Thymus (tissue), 11 donors: Measurements from ENCODE around the gene DDX10. TPM values are rescaled to one million over a fixed set of nuclear protein-coding genes. Genes with fewer than 3 reads are reported as not detected.
A peak's percentile ranks its signal among the peaks of the same experiment; 100 is the strongest.

Source experiments
- DNase-seq, 9 donors: peaks; one replicate each; pipeline ENCODE4 v3.0.0-alpha.2; 2013; ENCODE audit warnings: low spot score in 9 of 9, low read depth in 6 of 9, missing footprints in 1 of 9
- H3K27ac ChIP-seq, 2 donors: one replicate each; pipeline ENCODE4 v1.5.1; 2013; ENCODE audit warnings: control low read depth in 1 of 2, low read depth in 1 of 2, low read length in 1 of 2, mild to moderate bottlenecking in 1 of 2, moderate library complexity in 1 of 2
- H3K27me3 ChIP-seq, 2 donors: one replicate each; pipeline ENCODE4 v1.5.1; 2013; ENCODE audit warnings: low read length in 1 of 2; ENCODE audit not compliant: control insufficient read depth in 2 of 2, insufficient read depth in 1 of 2
- H3K36me3 ChIP-seq, 2 donors: one replicate each; pipeline ENCODE4 v1.5.1; 2013; ENCODE audit warnings: low read length in 1 of 2, mild to moderate bottlenecking in 1 of 2, moderate library complexity in 1 of 2; ENCODE audit not compliant: control insufficient read depth in 2 of 2, insufficient read depth in 2 of 2
- H3K4me1 ChIP-seq, 2 donors: one replicate each; pipeline ENCODE4 v1.5.1; 2013; ENCODE audit warnings: low read length in 2 of 2; ENCODE audit not compliant: control insufficient read depth in 2 of 2, insufficient read depth in 2 of 2
- H3K4me3 ChIP-seq, 2 donors: one replicate each; pipeline ENCODE4 v1.5.1; 2013; ENCODE audit warnings: low read length in 2 of 2, control low read depth in 1 of 2, mild to moderate bottlenecking in 1 of 2
- H3K9me3 ChIP-seq, 2 donors: one replicate each; pipeline ENCODE4 v1.5.1; 2013; ENCODE audit warnings: low read length in 1 of 2, mild to moderate bottlenecking in 1 of 2; ENCODE audit not compliant: control insufficient read depth in 2 of 2, insufficient read depth in 1 of 2
- WGBS: extraction: QIAGEN DNeasy Blood & Tissue Kit; methylation state at CpG from one replicate; pipeline ENCODE4 v1.1.7; 2013; 5-methylcytosine and 5-hydroxymethylcytosine counted together
- polyA plus RNA-seq: library from polyadenylated mRNA; stranded (reverse); fragments of 200-250 nt; gene quantifications from one replicate; pipeline ENCODE4 v1.2.3, GENCODE V29; 2013
- total RNA-seq: library from RNA; stranded (reverse); fragments of 120-200 nt; gene quantifications from one replicate; pipeline ENCODE4 v1.2.4, GENCODE V29; 2013
- donor health status: healthy.

The DDX10 gene
- total and polyA plus RNA-seq, 2 donors = 20.1 to 32.3 TPM

GRCh38 chr11:108836541-108836940 lies 171.7 kb downstream of the DDX10 start:
- DNase-seq = no peak
- H3K4me3 ChIP-seq = no peak overlapping the region
- peaks cover 0 to 2% of the 10 kb centered on the region in 2 donors for H3K4me1 ChIP-seq
- H3K27ac ChIP-seq = no peak overlapping the region
- H3K36me3 ChIP-seq = no peaks in the 10 kb centered on the region
- no peaks in the 10 kb centered on the region for H3K9me3 ChIP-seq
- no peaks in the 10 kb centered on the region for H3K27me3 ChIP-seq
- WGBS = 98% methylated on average over 7 of the region's 7 CpGs

GRCh38 chr11:108838102-108838791 lies 173.4 kb downstream of the DDX10 start:
- Histone ChIP-seq H3K27ac (no peak overlapping the region), H3K4me3 (no peak overlapping the region), H3K9me3 (no peaks in the 10 kb centered on the region), H3K36me3 (no peaks in the 10 kb centered on the region), H3K27me3 (no peaks in the 10 kb centered on the region), H3K4me1 (peaks cover 0 to 2% of the 10 kb centered on the region in 2 donors)
- DNase-seq = no peak
- 97% methylated on average over 3 of the region's 3 CpGs for WGBS

GRCh38 chr11:108838792-108839105 lies 173.9 kb downstream of the DDX10 start:
- WGBS = 99% methylated on average over 1 of the region's 1 CpG
- DNase-seq = no peak
- H3K4me1 ChIP-seq = peaks cover 0 to 2% of the 10 kb centered on the region in 2 donors
- H3K27me3 ChIP-seq = no peaks in the 10 kb centered on the region
- no peak overlapping the region for H3K27ac ChIP-seq
- H3K4me3 ChIP-seq = no peak overlapping the region
- no peaks in the 10 kb centered on the region for H3K9me3 ChIP-seq
- H3K36me3 ChIP-seq = no peaks in the 10 kb centered on the region

- Histone ChIP-seq H3K9me3 (no peaks in the 10 kb centered on the region), H3K4me1 (no peaks in the 10 kb centered on the region), H3K27me3 (no peaks in the 10 kb centered on the region), H3K4me3 (no peak overlapping the region), H3K36me3 (no peaks in the 10 kb centered on the region), H3K27ac (no peak overlapping the region)
- DNase-seq = no peak
Observed at GRCh38 chr11:108846009-108846408, 181.1 kb downstream of the DDX10 start.

GRCh38 chr11:108847298-108847990 lies 182.6 kb downstream of the DDX10 start:
- WGBS = 97% methylated on average over 3 of the region's 3 CpGs
- H3K9me3 ChIP-seq = no peaks in the 10 kb centered on the region
- H3K4me1 ChIP-seq = no peaks in the 10 kb centered on the region
- H3K36me3 ChIP-seq = no peaks in the 10 kb centered on the region
- DNase-seq = no peak
- no peak overlapping the region for H3K4me3 ChIP-seq
- no peaks in the 10 kb centered on the region for H3K27me3 ChIP-seq
- no peak overlapping the region for H3K27ac ChIP-seq

- Histone ChIP-seq H3K27ac (no peak overlapping the region), H3K4me3 (no peak overlapping the region), H3K27me3 (no peaks in the 10 kb centered on the region), H3K9me3 (no peaks in the 10 kb centered on the region), H3K36me3 (no peaks in the 10 kb centered on the region), H3K4me1 (peaks cover 0 to 5% of the 10 kb centered on the region in 2 donors)
- DNase-seq = no peak
Observed at GRCh38 chr11:108851781-108852180, 186.9 kb downstream of the DDX10 start.

GRCh38 chr11:108852701-108853100 lies 187.8 kb downstream of the DDX10 start:
- no peak overlapping the region for H3K27ac ChIP-seq
- no peaks in the 10 kb centered on the region for H3K27me3 ChIP-seq
- DNase-seq = no peak
- H3K4me1 ChIP-seq = peaks cover 0 to 5% of the 10 kb centered on the region in 2 donors
- no peak overlapping the region for H3K4me3 ChIP-seq
- no peaks in the 10 kb centered on the region for H3K9me3 ChIP-seq
- WGBS = 93% methylated on average over 1 of the region's 1 CpG
- H3K36me3 ChIP-seq = no peaks in the 10 kb centered on the region

- no peaks in the 10 kb centered on the region for H3K9me3 ChIP-seq
- no peak overlapping the region for H3K27ac ChIP-seq
- H3K4me3 ChIP-seq = no peak overlapping the region
- H3K27me3 ChIP-seq = no peaks in the 10 kb centered on the region
- peaks cover 0 to 5% of the 10 kb centered on the region in 2 donors for H3K4me1 ChIP-seq
- no peaks in the 10 kb centered on the region for H3K36me3 ChIP-seq
- WGBS = 94% methylated on average over 4 of the region's 4 CpGs
- DNase-seq = no peak
Observed at GRCh38 chr11:108853151-108853550, 188.3 kb downstream of the DDX10 start.

- DNase-seq = peak in 4 of 9 donors; percentile 4 to 33 (median 9)
- Histone ChIP-seq H3K36me3 (no peaks in the 10 kb centered on the region), H3K27ac (peak overlapping the region; percentile 21 to 59), H3K27me3 (no peaks in the 10 kb centered on the region), H3K4me3 (no peak overlapping the region), H3K9me3 (no peaks in the 10 kb centered on the region), H3K4me1 (peaks cover 0 to 5% of the 10 kb centered on the region in 2 donors)
- WGBS = 28% methylated on average over 1 of the region's 1 CpG
Observed at GRCh38 chr11:108853864-108854263, 189.0 kb downstream of the DDX10 start.
